OCI-LY1 (cell line): ENCODE data around the gene XYLT1.
A peak's percentile ranks its signal among the peaks of the same experiment; 100 is the strongest.

Source experiments
- H2AFZ ChIP-seq: fragments of 200-600 bp; sonication (generic), shearing (Covaris generic); 2 replicates; pipeline ENCODE4 v1.6.0; 2014; ENCODE audit warnings: antibody characterized with exemption, mild to moderate bottlenecking, low read length
- H3F3A ChIP-seq: fragments of 200-600 bp; sonication (generic), shearing (Covaris generic); 2 replicates; pipeline ENCODE4 v1.6.0; 2014; ENCODE audit warnings: mild to moderate bottlenecking, antibody characterized with exemption, low read length, moderate library complexity; ENCODE audit not compliant: insufficient read depth
- H3K27ac ChIP-seq: fragments of 200-600 bp; sonication (generic); 2 replicates; pipeline ENCODE4 v1.5.1; 2014; ENCODE audit warnings: low read length, mixed run types, mild to moderate bottlenecking, low read depth; ENCODE audit not compliant: poor library complexity, severe bottlenecking
- H3K27me3 ChIP-seq: fragments of 200-600 bp; sonication (generic); 2 replicates; pipeline ENCODE4 v1.6.0; 2014; ENCODE audit warnings: antibody characterized with exemption, mild to moderate bottlenecking, low read length, moderate library complexity; ENCODE audit not compliant: insufficient read depth
- H3K36me3 ChIP-seq: fragments of 200-600 bp; sonication (generic); 2 replicates; pipeline ENCODE4 v1.6.1; 2014; ENCODE audit warnings: mild to moderate bottlenecking, antibody characterized with exemption, low read length, moderate library complexity, mixed read lengths; ENCODE audit not compliant: insufficient read depth
- H3K4me1 ChIP-seq: fragments of 200-600 bp; sonication (generic); 2 replicates; pipeline ENCODE4 v1.5.1; 2014; ENCODE audit warnings: mild to moderate bottlenecking, low read length, moderate library complexity; ENCODE audit not compliant: insufficient read depth, severe bottlenecking
- H3K4me2 ChIP-seq: fragments of 200-600 bp; sonication (generic), shearing (Covaris generic); 2 replicates; pipeline ENCODE4 v1.6.1; 2014; ENCODE audit warnings: low read length
- H3K4me3 ChIP-seq: fragments of 200-600 bp; sonication (generic); 2 replicates; pipeline ENCODE4 v1.5.1; 2014; ENCODE audit warnings: low read length, low read depth, mild to moderate bottlenecking, mixed read lengths; ENCODE audit not compliant: poor library complexity, severe bottlenecking
- H3K79me2 ChIP-seq: fragments of 200-600 bp; shearing (Covaris generic); 2 replicates; pipeline ENCODE4 v1.6.1; 2016; ENCODE audit warnings: mixed run types, low read length, mixed read lengths; ENCODE audit not compliant: insufficient read depth
- H3K9ac ChIP-seq: fragments of 200-600 bp; sonication (generic), shearing (Covaris generic); 2 replicates; pipeline ENCODE4 v1.6.1; 2014; ENCODE audit warnings: mild to moderate bottlenecking, low read length, mixed read lengths
- H3K9me2 ChIP-seq: fragments of 200-600 bp; sonication (generic), shearing (Covaris generic); 2 replicates; pipeline ENCODE4 v1.6.1; 2014; ENCODE audit warnings: low read depth, mild to moderate bottlenecking, low read length, mixed read lengths
- H3K9me3 ChIP-seq: fragments of 200-600 bp; shearing (Covaris generic); 2 replicates; pipeline ENCODE4 v1.6.1; 2014; ENCODE audit warnings: low read length, mixed read lengths
- H4K20me1 ChIP-seq: fragments of 200-600 bp; sonication (generic), shearing (Covaris generic); 2 replicates; pipeline ENCODE4 v1.6.0; 2016; ENCODE audit warnings: mild to moderate bottlenecking, low read length; ENCODE audit not compliant: insufficient read depth
- CTCF ChIP-seq: fragments of 200-600 bp; sonication (generic), shearing (Covaris generic); IDR thresholded peaks from 2 replicates; pipeline ENCODE4 v1.5.1; 2017; ENCODE audit warnings: mild to moderate bottlenecking, antibody characterized with exemption, low read length, moderate library complexity, mixed read lengths
- EZH2 ChIP-seq: fragments of 200-600 bp; sonication (generic), shearing (Covaris generic); IDR thresholded peaks from 2 replicates; pipeline ENCODE4 v1.8.0; 2017; ENCODE audit warnings: borderline replicate concordance, mixed run types, mild to moderate bottlenecking, antibody characterized with exemption, low read length, moderate library complexity, mixed read lengths

The XYLT1 gene

GRCh38 chr16:17414916-17415315, 55.8 kb downstream of the XYLT1 start:
- Histone ChIP-seq H3K9ac (peak overlapping the region; percentile 34), H2AFZ (no peak overlapping the region), H3K4me1 (peaks cover 51% of the 10 kb centered on the region)

GRCh38 chr16:17414421-17414820, 56.3 kb downstream of the XYLT1 start:
- H3K9me2 ChIP-seq, result no peaks in the 10 kb centered on the region
- peaks cover 16% of the 10 kb centered on the region for H3K79me2 ChIP-seq
- peaks cover 34% of the 10 kb centered on the region for H3K36me3 ChIP-seq
- H3K4me3 ChIP-seq, result peak overlapping the region; percentile 0
- H3K9me3 ChIP-seq, result no peaks in the 10 kb centered on the region
- H3K4me1 ChIP-seq, result peaks cover 56% of the 10 kb centered on the region
- H3K27ac ChIP-seq, result peak overlapping the region; percentile 95
- H3F3A ChIP-seq, result no peaks in the 10 kb centered on the region; the same call in 1 of the 2 replicates
- TF ChIP-seq EZH2, result no peak
- TF ChIP-seq CTCF, result no peak
- peak overlapping the region; percentile 34; the same call in 1 of the 2 replicates for H3K9ac ChIP-seq
- no peaks in the 10 kb centered on the region for H4K20me1 ChIP-seq
- H3K4me2 ChIP-seq, result peak overlapping the region; percentile 27
- H3K27me3 ChIP-seq, result no peaks in the 10 kb centered on the region
- no peak overlapping the region for H2AFZ ChIP-seq

More at GRCh38 chr16:17414916-17415315, 55.8 kb downstream of the XYLT1 start:
- Histone ChIP-seq H3F3A (no peaks in the 10 kb centered on the region; the same call in 1 of the 2 replicates), H3K4me3 (peak overlapping the region; percentile 0), H3K79me2 (peaks cover 16% of the 10 kb centered on the region), H3K9me2 (no peaks in the 10 kb centered on the region), H3K36me3 (peaks cover 34% of the 10 kb centered on the region), H4K20me1 (no peaks in the 10 kb centered on the region), H3K27me3 (no peaks in the 10 kb centered on the region), H3K27ac (peak overlapping the region; percentile 95), H3K4me2 (peak overlapping the region; percentile 27), H3K9me3 (no peaks in the 10 kb centered on the region)
- TF ChIP-seq CTCF (no peak), EZH2 (no peak)

GRCh38 chr16:17413508-17413907, 57.3 kb downstream of the XYLT1 start:
- no peaks in the 10 kb centered on the region for H3K9me3 ChIP-seq
- no peak overlapping the region for H3K4me3 ChIP-seq
- no peaks in the 10 kb centered on the region for H3K27me3 ChIP-seq
- TF ChIP-seq EZH2 (no peak), CTCF (no peak)
- no peak overlapping the region for H3K4me2 ChIP-seq
- H3K9ac ChIP-seq, result no peak overlapping the region
- no peaks in the 10 kb centered on the region for H4K20me1 ChIP-seq
- peaks cover 65% of the 10 kb centered on the region for H3K4me1 ChIP-seq
- peaks cover 16% of the 10 kb centered on the region for H3K79me2 ChIP-seq
- no peaks in the 10 kb centered on the region; the same call in 1 of the 2 replicates for H3F3A ChIP-seq
- H3K27ac ChIP-seq, result peak overlapping the region; percentile 95
- no peaks in the 10 kb centered on the region for H3K9me2 ChIP-seq
- no peak overlapping the region for H2AFZ ChIP-seq
- H3K36me3 ChIP-seq, result peaks cover 28% of the 10 kb centered on the region
